ENCODE results near the gene PLEKHA7. TPM values are rescaled to one million over a fixed set of nuclear protein-coding genes. Genes with fewer than 3 reads are reported as not detected.
A peak's percentile ranks its signal among the peaks of the same experiment; 100 is the strongest.

Gene PLEKHA7
- total RNA-seq, 1 experiment from 2014 or later = 7.2 TPM

DNA sequence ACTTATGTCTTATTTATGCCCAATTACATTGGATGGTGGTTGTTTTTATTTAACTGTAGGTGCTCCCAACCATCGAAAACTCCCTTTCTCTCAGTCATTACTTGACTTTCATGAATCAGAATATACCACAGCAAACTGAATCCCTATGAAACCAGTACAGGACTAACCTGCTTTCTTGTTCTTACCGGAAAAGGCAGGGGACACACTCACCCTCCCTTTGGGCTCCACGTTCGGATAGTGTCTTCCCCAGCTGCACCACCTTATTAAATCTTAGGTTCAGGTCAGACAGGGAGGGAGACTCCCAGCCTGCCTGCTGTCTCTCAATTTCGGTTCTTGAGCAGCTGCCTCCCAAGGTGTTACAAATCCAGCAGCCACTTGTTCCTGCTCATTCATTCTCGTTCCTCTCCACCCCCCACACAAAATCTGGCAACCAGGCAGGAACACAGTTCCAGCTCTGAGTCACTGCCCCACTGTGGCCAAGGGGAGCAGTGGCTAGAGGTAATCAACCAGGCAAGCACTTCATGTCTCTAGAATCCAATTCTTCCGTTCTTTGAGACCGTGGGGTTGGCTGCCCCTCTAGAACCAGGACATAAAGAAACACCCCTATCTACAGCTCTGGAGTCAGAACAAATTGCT lies 133.0 kb downstream of the PLEKHA7 start:
- Histone ChIP-seq H3K9ac (ENCODE audit: low read length) (no peak overlapping the region), H3K4me2 (ENCODE audit: low read length) (peak overlapping the region; percentile 40), H3K4me1 (ENCODE audit: control insufficient read depth in 1 of 2, insufficient read depth in 2 of 2, low read length in 2 of 2) (peaks cover 5 to 20% of the 10 kb centered on the region in 2 experiments; a peak in 3 of 4 replicates), H3K9me3 (ENCODE audit: control insufficient read depth in 1 of 2, insufficient read depth in 1 of 2, low read depth in 1 of 2, low read length in 2 of 2) (no peaks in the 10 kb centered on the region), H3K36me3 (ENCODE audit: control insufficient read depth in 1 of 2, insufficient read depth in 2 of 2, low read length in 2 of 2) (no peaks in the 10 kb centered on the region), H3K27me3 (ENCODE audit: insufficient read depth, low read length) (no peaks in the 10 kb centered on the region), H3K9me2 (ENCODE audit: insufficient read depth) (no peaks in the 10 kb centered on the region), H3K27ac (ENCODE audit: low read depth, low read length) (no peak overlapping the region), H3K79me2 (ENCODE audit: insufficient read depth, low read length) (no peaks in the 10 kb centered on the region), H3K4me3 (replicated peaks in 1 of 2; ENCODE audit: low read depth in 1 of 2, low read length in 2 of 2) (no peak overlapping the region), H2AFZ (ENCODE audit: low read depth, low read length, poor library complexity, severe bottlenecking) (no peak overlapping the region), H4K20me1 (ENCODE audit: insufficient read depth) (no peaks in the 10 kb centered on the region)
- TF ChIP-seq CTCF (IDR thresholded peaks at IDR 0.05 in 2 of 3, conservative IDR thresholded peaks at IDR 0.05 in 1 of 3; ENCODE audit: borderline replicate concordance in 1 of 3, insufficient read depth in 1 of 3, low read depth in 2 of 3, low read length in 2 of 3) = peak; percentile 16 to 36 (median 17); a peak in 4 of 6 replicates
- TF ChIP-seq, protein P1, sequence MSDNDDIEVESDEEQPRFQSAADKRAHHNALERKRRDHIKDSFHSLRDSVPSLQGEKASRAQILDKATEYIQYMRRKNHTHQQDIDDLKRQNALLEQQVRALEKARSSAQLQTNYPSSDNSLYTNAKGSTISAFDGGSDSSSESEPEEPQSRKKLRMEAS (IDR thresholded peaks at IDR 0.05) = no peak
- TF ChIP-seq ZNF274 (IDR thresholded peaks at IDR 0.05; ENCODE audit: low read depth, low read length) = no peak
- TF ChIP-seq RAD21 (IDR thresholded peaks at IDR 0.05; ENCODE audit: low read depth) = peak; percentile 27; the same call in 1 of the 2 replicates
- no peak for TF ChIP-seq ZBTB33 (IDR thresholded peaks at IDR 0.05; ENCODE audit: extremely low read depth, insufficient replicate concordance, low read length)
- no peak for TF ChIP-seq CBX3 (IDR thresholded peaks at IDR 0.05; ENCODE audit: low read depth)
- no peak for TF ChIP-seq SIN3A (IDR thresholded peaks at IDR 0.05; ENCODE audit: low read depth)
- no peak for TF ChIP-seq ATF3 (IDR thresholded peaks at IDR 0.05)
- ATAC-seq (peak; percentile 80), DNase-seq (ENCODE audit: low read depth, low spot score) (no peak)
- ChIA-PET CTCF (interaction anchor here (1.2 kb wide), 1 partner anchor 89 kb away, joined by 3 read pairs; no protein-coding TSS in a partner anchor), POLR2A (no interaction called here), RAD21 (ENCODE audit: low non-redundant PET in 1 of 2, low total read pairs in 2 of 2, uncharacterized antibody in 2 of 2, unreplicated experiment in 2 of 2) (no interaction called here)
- BruUV-seq (replicated peaks) = no TSS peak
- intact Hi-C loops (cut with micrococcal nuclease) = no loop called here
